ENCODE results near the gene PRKG1. TPM values are rescaled to one million over a fixed set of nuclear protein-coding genes. Genes with fewer than 3 reads are reported as not detected.
A peak's percentile ranks its signal among the peaks of the same experiment; 100 is the strongest.

PRKG1 gene
- total and polyA plus RNA-seq, 2 of the 8 experiments (the other 6 are each of a cell fraction or from before 2014, with no cell fraction given): 4.2 to 15.2 TPM

- FAIRE-seq (no peak), DNase-seq (ENCODE audit: low read depth in 1 of 2, low spot score in 2 of 2) (no peak)
- H2AK5ac ChIP-seq (ENCODE audit: low read depth, low read length): no peak overlapping the region
- H3K27ac ChIP-seq (ENCODE audit: low read depth, low read length): no peak overlapping the region
- no peak overlapping the region for H2BK5ac ChIP-seq (ENCODE audit: low read depth, low read length)
- H3K9me3 ChIP-seq (ENCODE audit: insufficient read depth in 2 of 2, low read depth in 1 of 2, low read length in 1 of 2): no peaks in the 10 kb centered on the region
- H3K4me1 ChIP-seq (replicated peaks in 1 of 4; ENCODE audit: control insufficient read depth in 3 of 4, insufficient read depth in 4 of 4, low read length in 3 of 4): peaks cover 5 to 16% (median 13%) of the 10 kb centered on the region in 4 experiments; a peak in 6 of 7 replicates
- no peaks in the 10 kb centered on the region for H4K20me1 ChIP-seq (replicated peaks in 1 of 2; ENCODE audit: control insufficient read depth in 1 of 2, insufficient read depth in 2 of 2, low read length in 2 of 2)
- no peaks in the 10 kb centered on the region for H3K36me3 ChIP-seq (ENCODE audit: control insufficient read depth in 2 of 4, insufficient read depth in 4 of 4, low read length in 3 of 4)
- H3K23ac ChIP-seq (ENCODE audit: insufficient read length): no peak overlapping the region
- ChIA-PET CTCF (ENCODE audit: partially characterized antibody) (interaction anchor here (0.6 to 4.9 kb wide), 22 partner anchors 9 to 683 kb away, joined by 3 to 37 read pairs (median 4); no protein-coding TSS in a partner anchor), POLR2A (ENCODE audit: partially characterized antibody) (no interaction called here)
- H3K14ac ChIP-seq (ENCODE audit: insufficient read length): no peak overlapping the region
- no peak overlapping the region for H3K4ac ChIP-seq (replicated peaks; ENCODE audit: insufficient read length, low read depth, low read length)
- TF ChIP-seq TEAD4 (IDR thresholded peaks at IDR 0.05; ENCODE audit: low read depth, low read length): peak; percentile 86
- no peak for TF ChIP-seq JUND (IDR thresholded peaks at IDR 0.05; ENCODE audit: low read length)
- TF ChIP-seq RAD21 (IDR thresholded peaks at IDR 0.05 in 1 of 2, conservative IDR thresholded peaks at IDR 0.05 in 1 of 2; ENCODE audit: low read depth in 2 of 2, low read length in 2 of 2): peak; percentile 38 to 54
- peak in 2 of 3 experiments; percentile 38 to 61; a peak in 2 of 4 replicates for TF ChIP-seq CTCF (IDR thresholded peaks at IDR 0.05; ENCODE audit: control extremely low read depth in 1 of 3, insufficient read depth in 1 of 3, low read depth in 1 of 3, low read length in 3 of 3)
- TF ChIP-seq GABPA (IDR thresholded peaks at IDR 0.05; ENCODE audit: borderline replicate concordance, insufficient read depth, low read length): no peak
- H2BK12ac ChIP-seq (ENCODE audit: low read depth, low read length): no peak overlapping the region
- no peak overlapping the region for H2AFZ ChIP-seq (ENCODE audit: low read length)
- no peak overlapping the region for H3K4me3 ChIP-seq (ENCODE audit: extremely low read depth in 1 of 4, insufficient read depth in 2 of 4, low read depth in 3 of 4, low read length in 4 of 4)
- H2BK20ac ChIP-seq (ENCODE audit: low read length): no peak overlapping the region
- H2BK120ac ChIP-seq (replicated peaks; ENCODE audit: low read depth, low read length): no peak overlapping the region
- no peak overlapping the region for H2BK15ac ChIP-seq (ENCODE audit: low read length)
- H3K9ac ChIP-seq (replicated peaks in 1 of 4; ENCODE audit: extremely low read depth in 1 of 4, low read depth in 3 of 4, low read length in 3 of 4): no peak overlapping the region
- H3K18ac ChIP-seq (ENCODE audit: extremely low read depth, low read length): no peak overlapping the region
- H3K79me2 ChIP-seq (ENCODE audit: control insufficient read depth in 1 of 2, insufficient read depth in 2 of 2, low read length in 2 of 2): no peaks in the 10 kb centered on the region
- H3K79me1 ChIP-seq (ENCODE audit: low read depth, low read length): no peaks in the 10 kb centered on the region
- 73% methylated on average over 5 of the region's 5 CpGs; no CpG with 5 or more reads in 1 of the 2 experiments for WGBS, 2 experiments (ENCODE audit: extremely low coverage in 1 of 2, insufficient coverage in 1 of 2, insufficient read length in 1 of 2, insufficient replicate concordance in 2 of 2, low coverage in 1 of 2, low lambda C conversion rate in 2 of 2, missing lambda C conversion rate in 1 of 2)
- no peak overlapping the region for H3K4me2 ChIP-seq (ENCODE audit: insufficient read depth in 1 of 2, low read depth in 2 of 2, low read length in 2 of 2)
- H4K91ac ChIP-seq (replicated peaks; ENCODE audit: insufficient read length, low read length): no peak overlapping the region
- no peaks in the 10 kb centered on the region for H3K23me2 ChIP-seq (ENCODE audit: low read depth, low read length)
- H4K8ac ChIP-seq (ENCODE audit: extremely low read depth, insufficient read depth, low read length): no peak overlapping the region
- no peak overlapping the region for H3K56ac ChIP-seq (replicated peaks; ENCODE audit: insufficient read length, low read depth, low read length)
- no peaks in the 10 kb centered on the region; a peak in 1 of 7 replicates for H3K27me3 ChIP-seq (replicated peaks in 1 of 4; ENCODE audit: control insufficient read depth in 3 of 4, extremely low read depth in 1 of 4, insufficient read depth in 3 of 4, low read length in 3 of 4)
- no peak overlapping the region for H4K5ac ChIP-seq (ENCODE audit: insufficient read length, low read depth, low read length)
These were observed 294.7 kb downstream of the PRKG1 start for GRCh38 chr10:51368943-51369342.

Data from H1 (cell line).